ENCODE data around the gene SLC35F1.

The SLC35F1 gene

GRCh38 chr6:118319894-118320649 is 413.0 kb downstream of the SLC35F1 start:
- no peak for DNase-seq

GRCh38 chr6:118320652-118321051 is 413.6 kb downstream of the SLC35F1 start:
- peak; percentile 12 for DNase-seq

- no peak for DNase-seq
Observed at GRCh38 chr6:118324116-118324515, 417.1 kb downstream of the SLC35F1 start.

- no peak for DNase-seq
Observed at GRCh38 chr6:118325220-118325860, 418.3 kb downstream of the SLC35F1 start.

- DNase-seq, result no peak
Observed at GRCh38 chr6:118326712-118327111, 419.6 kb downstream of the SLC35F1 start.

GRCh38 chr6:118327237-118327636 is 420.2 kb downstream of the SLC35F1 start:
- no peak for DNase-seq

- no peak for DNase-seq
Observed at GRCh38 chr6:118333772-118334171, 426.7 kb downstream of the SLC35F1 start.

- DNase-seq, result no peak
Observed at GRCh38 chr6:118334634-118335033, 427.6 kb downstream of the SLC35F1 start.

- DNase-seq, result no peak
Observed at GRCh38 chr6:118335325-118335816, 428.3 kb downstream of the SLC35F1 start.

GRCh38 chr6:118344014-118344670 is 437.1 kb downstream of the SLC35F1 start:
- DNase-seq, result no peak

GRCh38 chr6:118350881-118351430 is 443.9 kb downstream of the SLC35F1 start:
- DNase-seq, result no peak

- DNase-seq, result no peak
Observed at GRCh38 chr6:118353564-118353963, 446.5 kb downstream of the SLC35F1 start.

GRCh38 chr6:118354641-118355040 is 447.6 kb downstream of the SLC35F1 start:
- DNase-seq, result no peak

GRCh38 chr6:118356054-118356453 is 449.0 kb downstream of the SLC35F1 start:
- DNase-seq, result no peak

- DNase-seq, result no peak
Observed at GRCh38 chr6:118356686-118357085, 449.6 kb downstream of the SLC35F1 start.
